Hepatocyte (in vitro differentiated cells): ENCODE data around the gene CEP55. TPM values are rescaled to one million over a fixed set of nuclear protein-coding genes. Genes with fewer than 3 reads are reported as not detected.

Source experiments
- DNase-seq: peaks from one replicate; pipeline ENCODE4 v3.0.0-alpha.2; 2016; ENCODE audit warnings: low spot score
- H2AFZ ChIP-seq: fragments of 200-600 bp; sonication (generic); 2 replicates; pipeline ENCODE4 v1.6.0; 2016; ENCODE audit warnings: antibody characterized with exemption, mild to moderate bottlenecking
- H3K27ac ChIP-seq: fragments of 200-600 bp; sonication (generic); 2 replicates; pipeline ENCODE4 v1.5.1; 2016; ENCODE audit warnings: mild to moderate bottlenecking
- H3K27me3 ChIP-seq: fragments of 200-600 bp; sonication (generic); 2 replicates; pipeline ENCODE4 v1.6.1; 2016
- H3K36me3 ChIP-seq: fragments of 200-600 bp; sonication (generic); replicated peaks from 2 replicates; pipeline ENCODE4 v1.5.1; 2016; ENCODE audit warnings: low read depth; ENCODE audit not compliant: insufficient read depth
- H3K4me1 ChIP-seq: fragments of 200-600 bp; sonication (generic); 2 replicates; pipeline ENCODE4 v1.5.1; 2016; ENCODE audit warnings: mild to moderate bottlenecking, moderate library complexity; ENCODE audit not compliant: insufficient read depth
- H3K4me2 ChIP-seq: fragments of 200-600 bp; sonication (generic); 2 replicates; pipeline ENCODE4 v1.6.0; 2016
- H3K4me3 ChIP-seq: fragments of 200-600 bp; sonication (generic); 2 replicates; pipeline ENCODE4 v1.5.1; 2016; ENCODE audit warnings: mild to moderate bottlenecking
- H3K79me2 ChIP-seq: fragments of 200-600 bp; sonication (generic); 2 replicates; pipeline ENCODE4 v1.6.0; 2017; ENCODE audit warnings: mild to moderate bottlenecking
- H3K9me2 ChIP-seq: fragments of 200-600 bp; sonication (generic); replicated peaks from 2 replicates; pipeline ENCODE4 v1.6.0; 2017; ENCODE audit warnings: mild to moderate bottlenecking; ENCODE audit not compliant: insufficient read depth
- H3K9me3 ChIP-seq: fragments of 200-600 bp; sonication (generic); 2 replicates; pipeline ENCODE4 v1.5.1; 2016; ENCODE audit warnings: low read depth, mild to moderate bottlenecking
- H4K20me1 ChIP-seq: fragments of 200-600 bp; sonication (generic); 2 replicates; pipeline ENCODE4 v1.6.0; 2016; ENCODE audit warnings: mild to moderate bottlenecking; ENCODE audit not compliant: insufficient read depth, poor library complexity, severe bottlenecking
- EZH2 ChIP-seq: fragments of 200-600 bp; sonication (generic); IDR thresholded peaks from 2 replicates; pipeline ENCODE4 v1.6.1; 2016; ENCODE audit warnings: antibody characterized with exemption, mild to moderate bottlenecking, borderline replicate concordance
- EZH2phosphoT487 ChIP-seq: fragments of 200-600 bp; sonication (generic); IDR thresholded peaks from one replicate; pipeline ENCODE4 v1.6.1; 2018; ENCODE audit warnings: antibody characterized with exemption, mild to moderate bottlenecking, low read depth, moderate library complexity; ENCODE audit not compliant: unreplicated experiment, severe bottlenecking
- WGBS: methylation state at CpG from one replicate; pipeline ENCODE4 v1.1.6; 2016; ENCODE audit warnings: low lambda C conversion rate; ENCODE audit errors: missing lambda C conversion rate; 5-methylcytosine and 5-hydroxymethylcytosine counted together
- polyA plus RNA-seq: library from polyadenylated mRNA; unstranded; fragments of >200 nt; fragmentation: Nextera tagmentation; extraction: Ambion mirVana; gene quantifications from 2 replicates; pipeline ENCODE4 v1.2.1, GENCODE V29; 2016
- total RNA-seq: library from RNA; depleted of rRNA; stranded (reverse); fragments of >200 nt; gene quantifications from 2 replicates; pipeline ENCODE4 v1.2.3, GENCODE V29; 2014
- TF ChIP-seq, protein P1 (sequence below): fragments of 200-600 bp; sonication (generic); IDR thresholded peaks from 2 replicates; pipeline ENCODE4 v1.5.1; 2016; ENCODE audit warnings: antibody characterized with exemption, mild to moderate bottlenecking; ENCODE audit not compliant: poor library complexity

CEP55 gene
- total and polyA plus RNA-seq, 2 experiments from 2014 or later, result 4.0 to 5.4 TPM

- Histone ChIP-seq H3K36me3 (no peaks in the 10 kb centered on the region), H4K20me1 (no peaks in the 10 kb centered on the region), H3K27ac (peak overlapping the region; percentile 78), H3K4me1 (peaks cover 12% of the 10 kb centered on the region), H3K9me3 (no peaks in the 10 kb centered on the region), H3K4me3 (no peak overlapping the region), H3K4me2 (no peak overlapping the region), H3K27me3 (no peaks in the 10 kb centered on the region), H3K9me2 (no peaks in the 10 kb centered on the region), H3K79me2 (no peaks in the 10 kb centered on the region), H2AFZ (peak overlapping the region; percentile 16)
- no peak for TF ChIP-seq EZH2phosphoT487
- no peak for TF ChIP-seq EZH2
- TF ChIP-seq, protein P1, sequence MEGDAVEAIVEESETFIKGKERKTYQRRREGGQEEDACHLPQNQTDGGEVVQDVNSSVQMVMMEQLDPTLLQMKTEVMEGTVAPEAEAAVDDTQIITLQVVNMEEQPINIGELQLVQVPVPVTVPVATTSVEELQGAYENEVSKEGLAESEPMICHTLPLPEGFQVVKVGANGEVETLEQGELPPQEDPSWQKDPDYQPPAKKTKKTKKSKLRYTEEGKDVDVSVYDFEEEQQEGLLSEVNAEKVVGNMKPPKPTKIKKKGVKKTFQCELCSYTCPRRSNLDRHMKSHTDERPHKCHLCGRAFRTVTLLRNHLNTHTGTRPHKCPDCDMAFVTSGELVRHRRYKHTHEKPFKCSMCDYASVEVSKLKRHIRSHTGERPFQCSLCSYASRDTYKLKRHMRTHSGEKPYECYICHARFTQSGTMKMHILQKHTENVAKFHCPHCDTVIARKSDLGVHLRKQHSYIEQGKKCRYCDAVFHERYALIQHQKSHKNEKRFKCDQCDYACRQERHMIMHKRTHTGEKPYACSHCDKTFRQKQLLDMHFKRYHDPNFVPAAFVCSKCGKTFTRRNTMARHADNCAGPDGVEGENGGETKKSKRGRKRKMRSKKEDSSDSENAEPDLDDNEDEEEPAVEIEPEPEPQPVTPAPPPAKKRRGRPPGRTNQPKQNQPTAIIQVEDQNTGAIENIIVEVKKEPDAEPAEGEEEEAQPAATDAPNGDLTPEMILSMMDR, result no peak
- no peak for DNase-seq
- WGBS, result 72% methylated on average over 4 of the region's 4 CpGs
These were observed 54.2 kb downstream of the CEP55 start for GRCh38 chr10:93550606-93551005.

GRCh38 chr10:93552780-93553179, 56.4 kb downstream of the CEP55 start:
- Histone ChIP-seq H3K27me3 (no peaks in the 10 kb centered on the region), H2AFZ (no peak overlapping the region), H3K79me2 (no peaks in the 10 kb centered on the region), H3K36me3 (no peaks in the 10 kb centered on the region), H3K4me2 (no peak overlapping the region), H3K4me3 (no peak overlapping the region), H4K20me1 (no peaks in the 10 kb centered on the region), H3K4me1 (peaks cover 12% of the 10 kb centered on the region), H3K9me2 (no peaks in the 10 kb centered on the region), H3K9me3 (no peaks in the 10 kb centered on the region), H3K27ac (no peak overlapping the region)
- no peak for TF ChIP-seq EZH2phosphoT487
- TF ChIP-seq, protein P1, result no peak
- TF ChIP-seq EZH2, result no peak
- no peak for DNase-seq
- 93% methylated on average over 3 of the region's 3 CpGs for WGBS

DNA sequence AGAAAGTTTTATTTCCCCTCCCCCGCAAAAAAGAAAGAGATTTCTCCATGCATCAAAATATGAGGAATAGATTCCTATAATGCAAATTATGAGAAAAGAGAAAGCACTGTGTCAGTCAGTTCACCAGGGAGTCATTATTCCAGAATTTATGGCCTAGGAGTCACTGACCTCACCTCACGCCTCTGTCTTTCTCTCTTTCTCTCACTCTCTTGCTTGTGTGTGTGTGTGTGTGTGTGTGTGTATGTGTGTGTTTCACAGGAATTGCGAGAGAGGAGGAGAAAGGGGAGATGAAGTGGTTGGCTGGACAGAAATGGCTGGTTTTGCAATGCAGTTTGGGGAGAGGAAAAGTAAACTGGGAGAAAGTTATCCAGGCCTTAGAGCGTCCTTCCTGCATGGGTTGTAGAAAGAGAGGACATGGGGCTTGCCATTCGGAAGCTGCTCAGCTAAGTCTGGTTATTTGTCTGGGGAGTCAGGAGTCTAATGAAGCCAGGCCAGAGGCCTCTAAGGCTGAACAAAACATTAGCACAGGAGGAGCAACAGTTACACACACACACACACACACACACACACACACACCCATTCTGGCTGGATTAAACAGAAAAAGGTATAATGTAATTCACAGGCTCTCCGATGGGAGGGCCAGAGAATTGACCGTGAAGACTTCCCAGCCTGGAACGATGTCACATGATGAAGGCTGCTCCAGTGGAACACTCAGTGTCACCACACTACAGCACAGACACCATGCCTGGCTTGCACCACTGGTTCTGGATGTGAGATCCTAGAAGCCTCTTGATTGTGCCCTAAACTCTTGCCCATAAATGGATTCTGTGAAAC, 57.3 kb downstream of the CEP55 start:
- TF ChIP-seq EZH2 (no peak), EZH2phosphoT487 (no peak)
- TF ChIP-seq, protein P1, result no peak
- H3K4me1 ChIP-seq, result peaks cover 9% of the 10 kb centered on the region
- H3K4me2 ChIP-seq, result no peak overlapping the region
- H3K4me3 ChIP-seq, result no peak overlapping the region
- no peak overlapping the region for H2AFZ ChIP-seq
- H3K27me3 ChIP-seq, result no peaks in the 10 kb centered on the region
- H3K9me3 ChIP-seq, result no peaks in the 10 kb centered on the region
- no peak for DNase-seq
- no peaks in the 10 kb centered on the region for H3K79me2 ChIP-seq
- no peaks in the 10 kb centered on the region for H4K20me1 ChIP-seq
- no peaks in the 10 kb centered on the region for H3K36me3 ChIP-seq
- WGBS, result 89% methylated on average over 8 of the region's 8 CpGs
- H3K9me2 ChIP-seq, result no peaks in the 10 kb centered on the region
- no peak overlapping the region for H3K27ac ChIP-seq
